Mucosa of gallbladder (tissue), 1 donor: ENCODE results near the gene ZFAND2A. TPM values are rescaled to one million over a fixed set of nuclear protein-coding genes. Genes with fewer than 3 reads are reported as not detected.
"Not testable (repeated sequence)": the region's sequence is repeated elsewhere in the genome, so short reads cannot be mapped to it uniquely, and the experiment has no call there.

Experiments
- DNase-seq: peaks from one replicate; pipeline ENCODE4 v3.0.0-alpha.2; 2020; ENCODE audit warnings: low spot score
- total RNA-seq: library from RNA; stranded (reverse); gene quantifications from one replicate; pipeline ENCODE4 v1.2.1, GENCODE V29; 2021
- donor health status: DM: no; HTN: no; CAD: no.

Gene ZFAND2A
- total RNA-seq, 1 donor from 2014 or later: 19.2 TPM

GRCh38 chr7:1124816-1125602, 35.0 kb downstream of the ZFAND2A start:
- DNase-seq: no peak

- DNase-seq: no peak
These were observed 35.8 kb downstream of the ZFAND2A start for GRCh38 chr7:1124164-1124563.

DNA sequence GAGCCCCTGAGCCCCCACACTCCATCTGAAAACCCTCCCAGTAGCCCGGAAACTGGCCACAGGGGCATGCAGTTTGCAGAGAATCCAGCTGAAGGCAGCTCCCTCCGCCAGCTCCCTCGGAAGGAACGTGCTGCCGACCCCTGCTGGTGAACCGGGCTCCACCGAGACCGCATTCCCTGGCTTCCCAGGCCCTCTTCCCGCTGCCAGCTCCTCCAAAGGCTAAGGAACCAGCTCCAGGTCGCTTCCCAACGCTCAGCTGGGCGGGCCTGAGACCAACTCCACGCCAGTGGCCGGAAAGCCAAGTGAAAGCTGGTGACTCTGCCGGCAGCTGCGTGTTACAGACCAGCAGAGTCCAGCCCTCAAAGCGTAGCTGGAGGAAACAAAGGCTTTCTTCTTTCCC, 36.3 kb downstream of the ZFAND2A start:
- peak; percentile 61 for DNase-seq

- no peak for DNase-seq
These were observed 37.0 kb downstream of the ZFAND2A start for GRCh38 chr7:1122832-1123501.

DNA sequence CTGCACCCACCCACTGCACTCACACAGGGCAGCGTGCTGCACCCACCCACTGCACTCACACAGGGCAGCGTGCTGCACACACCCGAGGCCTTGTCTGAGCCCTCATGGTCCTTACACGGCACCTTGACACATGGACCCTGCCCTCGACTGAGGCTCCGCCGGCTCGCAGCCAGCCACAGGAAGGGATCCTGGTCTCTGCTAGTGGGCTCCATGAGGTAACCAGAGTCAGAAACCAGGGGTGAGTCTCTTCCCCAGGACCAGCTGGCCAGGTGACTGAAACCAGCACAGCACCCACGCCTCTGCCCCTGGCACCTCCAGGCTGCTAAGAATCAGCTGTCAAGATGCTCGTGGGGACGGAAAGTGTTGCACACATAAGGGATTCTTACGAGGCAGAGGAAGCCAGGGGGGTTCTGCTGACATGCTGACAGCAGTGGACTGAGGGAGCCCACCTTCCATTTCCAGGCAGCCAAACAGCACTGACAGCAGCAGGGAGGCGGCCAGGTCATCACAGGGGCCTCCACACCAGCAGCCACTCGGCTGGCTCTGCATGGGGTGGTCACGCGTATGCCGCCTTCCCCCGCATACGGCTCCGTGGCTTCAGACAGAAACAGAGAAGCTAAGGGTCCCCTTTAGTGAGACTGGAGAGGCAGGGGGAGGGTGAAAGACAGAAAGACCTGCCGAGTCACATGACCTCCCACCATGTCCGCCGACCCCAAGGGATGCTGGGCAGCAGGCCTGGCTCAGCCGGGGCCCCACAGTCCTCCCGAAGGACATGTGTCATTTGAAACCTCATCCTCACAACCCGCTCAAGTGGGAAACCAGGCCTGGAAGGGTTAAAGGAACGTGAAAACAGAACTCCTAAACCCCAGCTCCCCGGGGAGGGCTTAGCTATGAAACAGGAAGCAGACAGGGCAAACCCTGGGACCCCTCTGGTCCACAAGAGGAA, 37.8 kb downstream of the ZFAND2A start:
- no peak for DNase-seq

DNA sequence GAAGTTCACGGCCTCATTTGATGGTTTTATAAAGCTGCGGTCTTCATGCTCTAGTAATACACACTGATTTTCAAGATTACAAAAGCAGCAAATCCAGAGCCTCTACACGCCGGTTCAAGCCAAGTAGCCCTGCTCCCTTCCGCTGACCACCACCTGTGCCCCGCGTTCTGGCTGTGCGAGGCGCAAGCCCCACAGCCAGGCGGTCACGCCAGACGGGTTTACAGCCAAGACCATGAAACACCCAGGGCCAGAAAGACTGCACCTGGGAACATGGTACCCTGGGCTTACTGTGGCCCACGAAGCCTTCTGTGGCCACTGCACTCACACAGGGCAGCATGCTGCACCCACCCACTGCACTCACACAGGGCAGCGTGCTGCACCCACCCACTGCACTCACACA, 38.5 kb downstream of the ZFAND2A start:
- no peak for DNase-seq

DNA sequence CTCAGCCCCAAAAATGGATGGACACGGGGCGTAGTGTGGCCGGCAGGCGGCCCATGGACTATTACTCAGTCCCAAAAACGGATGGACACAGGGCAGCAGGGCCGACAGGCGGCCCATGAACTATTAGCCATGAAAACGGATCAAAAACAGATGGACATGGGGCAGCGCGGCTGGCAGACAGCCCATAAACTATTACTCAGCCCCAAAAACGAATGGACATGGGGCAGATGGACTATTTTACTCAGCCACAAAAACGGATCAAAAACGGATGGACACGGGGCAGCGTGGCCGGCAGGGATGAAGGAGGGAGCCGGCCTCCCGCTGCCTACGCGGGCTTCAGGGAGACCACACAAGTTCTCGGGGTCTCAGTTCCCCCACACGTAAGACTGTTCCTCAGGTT, 39.2 kb downstream of the ZFAND2A start:
- DNase-seq: no peak

DNA sequence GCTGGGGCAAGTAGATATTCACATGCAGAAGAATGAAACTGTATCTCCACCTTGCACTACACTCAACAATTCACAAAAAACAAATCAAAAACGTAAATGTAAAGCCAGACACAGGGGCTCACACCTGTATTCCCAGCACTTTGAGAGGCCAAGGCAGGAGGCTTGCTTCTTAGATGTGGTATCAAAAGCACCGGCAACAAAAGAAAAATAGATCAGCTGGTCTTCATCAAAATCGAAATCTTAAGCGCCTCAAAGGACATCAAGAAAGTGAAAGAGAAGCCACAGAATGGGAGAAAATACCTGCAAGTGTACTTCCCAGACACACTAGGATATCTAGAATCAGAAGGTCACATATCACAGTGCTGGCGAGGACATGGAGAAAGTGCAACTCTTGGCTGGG, 40.8 kb downstream of the ZFAND2A start:
- DNase-seq: no peak

DNA sequence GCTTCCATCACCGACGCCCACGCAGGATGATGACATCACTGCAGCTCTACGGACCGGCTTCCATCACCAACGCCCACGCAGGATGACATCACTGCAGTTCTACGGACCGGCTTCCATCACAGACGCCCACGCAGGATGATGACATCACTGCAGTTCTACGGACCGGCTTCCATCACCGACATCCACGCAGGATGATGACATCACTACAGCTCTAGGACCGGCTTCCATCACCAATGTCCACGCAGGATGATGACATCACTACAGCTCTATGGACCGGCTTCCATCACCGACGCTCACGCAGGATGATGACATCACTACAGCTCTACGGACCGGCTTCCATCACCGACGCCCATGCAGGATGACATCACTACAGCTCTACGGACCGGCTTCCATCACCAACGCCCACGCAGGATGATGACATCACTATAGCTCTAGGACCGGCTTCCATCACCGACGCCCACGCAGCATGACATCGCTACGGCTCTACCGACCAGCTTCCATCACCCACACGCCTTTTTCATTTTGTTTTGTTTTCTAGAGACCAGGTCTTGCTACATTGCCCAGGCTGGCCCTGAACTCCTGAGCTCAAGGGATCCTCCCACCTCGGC, 42.6 kb downstream of the ZFAND2A start:
- DNase-seq: no peak

- not testable (repeated sequence) for DNase-seq
These were observed 43.5 kb downstream of the ZFAND2A start for GRCh38 chr7:1116383-1117008.

- DNase-seq: not testable (repeated sequence)
These were observed 44.6 kb downstream of the ZFAND2A start for GRCh38 chr7:1115171-1116045.

GRCh38 chr7:1114505-1114904, 45.5 kb downstream of the ZFAND2A start:
- DNase-seq: no peak

GRCh38 chr7:1114088-1114487, 45.9 kb downstream of the ZFAND2A start:
- DNase-seq: no peak

DNA sequence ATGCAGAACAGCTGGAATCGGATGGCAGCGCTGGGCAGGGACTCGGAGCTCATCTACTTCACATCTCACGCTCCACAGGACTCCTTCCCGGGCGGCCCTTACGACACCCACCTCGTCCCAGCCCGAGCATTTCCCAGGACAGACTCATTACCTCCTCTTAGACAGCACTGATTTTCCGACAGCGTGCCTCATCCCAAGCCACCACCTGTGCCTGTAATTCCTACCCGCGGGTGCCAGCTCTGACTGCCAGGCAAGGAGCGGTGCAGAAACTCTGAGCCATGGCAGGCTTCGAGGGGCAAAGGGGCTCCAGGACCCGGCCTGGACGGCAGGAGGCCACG, 46.5 kb downstream of the ZFAND2A start:
- no peak for DNase-seq

DNA sequence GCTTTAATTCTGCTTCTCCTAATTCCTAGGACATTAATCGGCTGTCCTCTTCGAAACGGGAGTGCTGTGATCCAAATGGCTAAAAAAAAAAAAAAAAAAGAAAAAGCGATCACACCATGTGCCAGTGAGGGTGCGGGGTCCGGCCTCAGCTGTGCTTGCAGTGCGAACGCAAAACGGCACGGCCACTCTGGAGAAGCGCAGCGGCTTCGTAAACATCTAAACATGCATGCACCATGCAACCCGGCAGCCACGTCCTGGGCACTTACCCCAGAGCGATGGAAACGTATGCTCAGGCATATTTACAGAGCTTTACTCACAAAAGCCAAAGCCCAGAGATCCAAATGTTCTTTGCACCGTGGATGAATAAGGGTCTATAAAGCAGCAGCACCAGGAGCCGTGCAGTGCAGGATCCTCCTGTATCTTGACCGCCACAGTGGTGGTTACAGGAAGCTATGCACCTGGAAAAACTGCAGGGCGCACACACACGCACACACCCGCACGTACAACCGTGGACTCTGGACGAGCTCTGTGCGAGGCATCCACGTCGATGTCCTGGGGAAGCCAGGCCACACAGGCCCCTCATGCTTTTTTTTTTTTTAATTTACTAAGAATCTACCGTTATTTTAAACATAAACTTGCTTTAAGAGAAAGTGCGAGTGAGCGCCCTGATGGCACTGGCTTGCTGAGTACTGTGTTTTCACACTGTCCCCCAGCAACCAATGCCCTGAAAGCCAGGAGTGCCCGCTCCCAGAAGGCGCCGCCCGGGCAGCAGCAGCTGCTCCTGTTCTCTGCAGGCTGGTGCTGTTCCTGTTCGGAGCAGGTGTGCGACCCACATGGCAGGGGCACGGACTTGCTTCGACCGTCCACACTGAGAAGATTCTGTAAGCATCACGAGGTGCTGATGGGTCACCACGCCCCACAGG, 47.1 kb downstream of the ZFAND2A start:
- DNase-seq: no peak

GRCh38 chr7:1112109-1112508, 47.9 kb downstream of the ZFAND2A start:
- DNase-seq: no peak

DNA sequence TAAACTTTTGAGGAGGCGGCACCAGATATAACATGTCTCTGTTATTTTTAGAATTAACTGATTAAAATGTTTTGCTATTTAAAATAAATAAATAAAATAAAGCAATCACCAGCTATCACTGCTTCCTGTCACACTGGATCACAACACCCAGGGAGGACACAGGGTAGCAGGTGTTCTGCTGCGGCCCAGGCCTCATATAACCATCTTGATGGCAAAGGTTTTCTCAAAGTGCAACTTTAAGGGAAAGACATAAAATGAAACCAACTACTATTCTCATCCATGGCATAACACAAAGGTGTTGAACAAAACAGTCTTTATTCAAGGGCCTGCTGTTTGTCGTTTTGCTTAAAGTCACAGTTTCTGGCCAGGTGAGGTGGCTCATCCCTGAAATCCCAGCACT, 48.8 kb downstream of the ZFAND2A start:
- DNase-seq: no peak

DNA sequence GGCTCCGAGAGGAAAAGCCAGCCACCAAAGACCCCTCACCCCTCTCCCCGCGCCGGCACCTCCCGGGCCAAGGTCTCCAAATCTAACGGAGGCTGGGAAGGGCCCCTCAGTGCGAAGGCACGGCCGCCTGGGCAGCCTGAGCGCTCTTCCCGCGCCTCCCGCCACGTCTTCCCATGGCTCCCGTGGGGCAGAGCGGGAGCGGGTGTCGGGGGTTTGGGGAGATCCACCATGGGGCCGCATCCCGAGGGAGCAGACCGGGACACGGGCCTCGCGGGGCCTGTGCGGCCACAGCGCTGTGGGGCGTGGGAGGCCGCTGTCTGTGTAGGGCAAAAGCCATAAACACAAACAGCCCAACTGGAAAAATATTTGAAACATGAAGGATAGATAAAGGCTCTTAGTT, 49.6 kb downstream of the ZFAND2A start:
- DNase-seq: no peak

- no peak for DNase-seq
These were observed 50.2 kb downstream of the ZFAND2A start for GRCh38 chr7:1109581-1110310.
